ENCODE results near the gene SAFB. TPM values are rescaled to one million over a fixed set of nuclear protein-coding genes. Genes with fewer than 3 reads are reported as not detected.

Gene SAFB
- total RNA-seq, 1 donor from 2014 or later: 65.1 TPM

GRCh38 chr19:5672708-5673459 lies 50.0 kb downstream of the SAFB start:
- Mint-ChIP-seq H3K9me3 (ENCODE audit: unreplicated experiment) (no peaks in the 10 kb centered on the region), H3K4me1 (ENCODE audit: low read depth, unreplicated experiment) (no peaks in the 10 kb centered on the region), H3K4me3 (ENCODE audit: unreplicated experiment) (no peak overlapping the region), H3K27ac (ENCODE audit: unreplicated experiment) (no peak overlapping the region), H3K27me3 (ENCODE audit: low read depth, unreplicated experiment) (no peaks in the 10 kb centered on the region), H3K36me3 (ENCODE audit: low read depth, unreplicated experiment) (peaks cover 16% of the 10 kb centered on the region)
- peaks cover 3% of the 10 kb centered on the region for H3K79me2 ChIP-seq (ENCODE audit: insufficient read depth, low read length)
- no peak overlapping the region for H2AFZ ChIP-seq (ENCODE audit: low read depth, low read length)
- peaks cover 8% of the 10 kb centered on the region for H4K20me1 ChIP-seq (ENCODE audit: insufficient read depth, low read length)
- peaks cover 8% of the 10 kb centered on the region for H3K36me3 ChIP-seq (ENCODE audit: insufficient read depth, low read length)
- TF ChIP-seq CTCF (IDR thresholded peaks at IDR 0.05; ENCODE audit: insufficient read depth, low read depth, low read length): no peak
- no peak for TF ChIP-seq EZH2 (IDR thresholded peaks at IDR 0.05; ENCODE audit: insufficient read depth, low read length)
- no peak overlapping the region for H3K4me3 ChIP-seq (ENCODE audit: insufficient read depth, low read depth, low read length)
- H3K4me1 ChIP-seq (ENCODE audit: insufficient read depth, low read length): no peaks in the 10 kb centered on the region
- no peak overlapping the region for H3K27ac ChIP-seq (ENCODE audit: low read depth, low read length)
- no peaks in the 10 kb centered on the region for H3K27me3 ChIP-seq (ENCODE audit: insufficient read depth, low read length)
- no peak for FAIRE-seq
- H3K9me3 ChIP-seq (ENCODE audit: insufficient read depth, low read depth, low read length): no peaks in the 10 kb centered on the region
- no peak for DNase-seq (ENCODE audit: low read depth)
- no peak overlapping the region for H3K4me2 ChIP-seq (ENCODE audit: low read length)
- H3K9ac ChIP-seq (ENCODE audit: low read length): no peak overlapping the region

GRCh38 chr19:5673752-5674151 lies 50.9 kb downstream of the SAFB start:
- H4K20me1 ChIP-seq (ENCODE audit: insufficient read depth, low read length): peaks cover 5% of the 10 kb centered on the region
- H3K36me3 ChIP-seq (ENCODE audit: insufficient read depth, low read length): peaks cover 7% of the 10 kb centered on the region
- no peaks in the 10 kb centered on the region for H3K9me3 ChIP-seq (ENCODE audit: insufficient read depth, low read depth, low read length)
- H3K27ac ChIP-seq (ENCODE audit: low read depth, low read length): no peak overlapping the region
- Mint-ChIP-seq H3K9me3 (ENCODE audit: unreplicated experiment) (no peaks in the 10 kb centered on the region), H3K4me3 (ENCODE audit: unreplicated experiment) (no peak overlapping the region), H3K4me1 (ENCODE audit: low read depth, unreplicated experiment) (no peaks in the 10 kb centered on the region), H3K36me3 (ENCODE audit: low read depth, unreplicated experiment) (peaks cover 16% of the 10 kb centered on the region), H3K27ac (ENCODE audit: unreplicated experiment) (no peak overlapping the region), H3K27me3 (ENCODE audit: low read depth, unreplicated experiment) (no peaks in the 10 kb centered on the region)
- no peak overlapping the region for H3K4me3 ChIP-seq (ENCODE audit: insufficient read depth, low read depth, low read length)
- no peaks in the 10 kb centered on the region for H3K4me1 ChIP-seq (ENCODE audit: insufficient read depth, low read length)
- no peaks in the 10 kb centered on the region for H3K27me3 ChIP-seq (ENCODE audit: insufficient read depth, low read length)
- DNase-seq (ENCODE audit: low read depth) (no peak), FAIRE-seq (no peak)
- H3K4me2 ChIP-seq (ENCODE audit: low read length): no peak overlapping the region
- H2AFZ ChIP-seq (ENCODE audit: low read depth, low read length): no peak overlapping the region
- H3K79me2 ChIP-seq (ENCODE audit: insufficient read depth, low read length): peaks cover 3% of the 10 kb centered on the region
- TF ChIP-seq EZH2 (IDR thresholded peaks at IDR 0.05; ENCODE audit: insufficient read depth, low read length) (no peak), CTCF (IDR thresholded peaks at IDR 0.05; ENCODE audit: insufficient read depth, low read depth, low read length) (no peak)
- H3K9ac ChIP-seq (ENCODE audit: low read length): no peak overlapping the region

- no peaks in the 10 kb centered on the region for H3K4me1 Mint-ChIP-seq (ENCODE audit: low read depth, unreplicated experiment)
Measured at GRCh38 chr19:5674714-5675113, 51.8 kb downstream of the SAFB start.

More at GRCh38 chr19:5674714-5675113, 51.8 kb downstream of the SAFB start:
- peaks cover 7% of the 10 kb centered on the region for H3K79me2 ChIP-seq (ENCODE audit: insufficient read depth, low read length)
- H2AFZ ChIP-seq (ENCODE audit: low read depth, low read length): no peak overlapping the region
- H3K27me3 ChIP-seq (ENCODE audit: insufficient read depth, low read length): no peaks in the 10 kb centered on the region
- H3K9ac ChIP-seq (ENCODE audit: low read length): no peak overlapping the region
- H3K9me3 Mint-ChIP-seq (ENCODE audit: unreplicated experiment): no peaks in the 10 kb centered on the region
- H3K4me2 ChIP-seq (ENCODE audit: low read length): no peak overlapping the region
- no peak for FAIRE-seq
- H3K27ac Mint-ChIP-seq (ENCODE audit: unreplicated experiment): no peak overlapping the region
- H3K27me3 Mint-ChIP-seq (ENCODE audit: low read depth, unreplicated experiment): no peaks in the 10 kb centered on the region
- no peaks in the 10 kb centered on the region for H4K20me1 ChIP-seq (ENCODE audit: insufficient read depth, low read length)
- H3K4me3 ChIP-seq (ENCODE audit: insufficient read depth, low read depth, low read length): no peak overlapping the region
- peaks cover 10% of the 10 kb centered on the region for H3K36me3 Mint-ChIP-seq (ENCODE audit: low read depth, unreplicated experiment)
- TF ChIP-seq CTCF (IDR thresholded peaks at IDR 0.05; ENCODE audit: insufficient read depth, low read depth, low read length): no peak
- no peak for TF ChIP-seq EZH2 (IDR thresholded peaks at IDR 0.05; ENCODE audit: insufficient read depth, low read length)
- H3K9me3 ChIP-seq (ENCODE audit: insufficient read depth, low read depth, low read length): no peaks in the 10 kb centered on the region
- no peaks in the 10 kb centered on the region for H3K36me3 ChIP-seq (ENCODE audit: insufficient read depth, low read length)
- DNase-seq (ENCODE audit: low read depth): no peak
- H3K27ac ChIP-seq (ENCODE audit: low read depth, low read length): no peak overlapping the region
- no peak overlapping the region for H3K4me3 Mint-ChIP-seq (ENCODE audit: unreplicated experiment)
- H3K4me1 ChIP-seq (ENCODE audit: insufficient read depth, low read length): no peaks in the 10 kb centered on the region

Data from astrocyte (in vitro differentiated cells and primary cell).